Keratinocyte (primary cell): Measurements from ENCODE around the gene ANKRD55. TPM values are rescaled to one million over a fixed set of nuclear protein-coding genes. Genes with fewer than 3 reads are reported as not detected.
A peak's percentile ranks its signal among the peaks of the same experiment; 100 is the strongest.

Source experiments
- DNase-seq: peaks from one replicate; pipeline ENCODE4 v3.0.0-alpha.2; 2011; ENCODE audit warnings: low read depth, missing footprints, low spot score
- FAIRE-seq: peaks from 2 replicates; lab custom pipeline; 2011; peaks lifted over from hg19 to GRCh38; lab: Jason Lieb, UNC
- H2AFZ ChIP-seq: 2 replicates; pipeline ENCODE4 v1.6.0; 2012; ENCODE audit warnings: low read length, control low read depth, inconsistent platforms; ENCODE audit not compliant: control insufficient read depth
- H3K27ac ChIP-seq: 2 replicates; pipeline ENCODE4 v1.5.1; 2011; ENCODE audit warnings: low read length; ENCODE audit not compliant: control insufficient read depth, insufficient read depth
- H3K27me3 ChIP-seq: 3 replicates; pipeline ENCODE4 v1.6.0; 2011; ENCODE audit warnings: low read length; ENCODE audit not compliant: control insufficient read depth, insufficient read depth; ENCODE audit errors: extremely low read depth
- H3K36me3 ChIP-seq, 2 experiments: 2 replicates in 1 of 2; 3 replicates in 1 of 2; pipeline ENCODE4 v1.5.1; 2011; ENCODE audit warnings: low read length in 2 of 2, mild to moderate bottlenecking in 1 of 2; ENCODE audit not compliant: control insufficient read depth in 2 of 2, insufficient read depth in 2 of 2; ENCODE audit errors: extremely low read depth in 1 of 2
- H3K4me1 ChIP-seq: 3 replicates; pipeline ENCODE4 v1.5.1; 2011; ENCODE audit warnings: low read length; ENCODE audit not compliant: control insufficient read depth, insufficient read depth; ENCODE audit errors: extremely low read depth
- H3K4me2 ChIP-seq: 3 replicates; pipeline ENCODE4 v1.6.0; 2011; ENCODE audit warnings: low read depth, low read length; ENCODE audit not compliant: control insufficient read depth, insufficient read depth; ENCODE audit errors: extremely low read depth
- H3K4me3 ChIP-seq, 3 experiments: fragments of 200-600 bp in 1 of 3; sonication (generic) in 1 of 3; 2 replicates in 2 of 3; 3 replicates in 1 of 3; pipeline ENCODE4 v1.5.1; 2011 to 2016; ENCODE audit warnings: low read length in 3 of 3, mild to moderate bottlenecking in 3 of 3, control low read depth in 2 of 3, inconsistent platforms in 1 of 3, low read depth in 1 of 3, mixed read lengths in 1 of 3, mixed run types in 1 of 3, moderate library complexity in 1 of 3; ENCODE audit not compliant: control insufficient read depth in 2 of 3, insufficient read depth in 2 of 3; ENCODE audit errors: extremely low read depth in 1 of 3
- H3K79me2 ChIP-seq: 2 replicates; pipeline ENCODE4 v1.6.0; 2012; ENCODE audit warnings: low read length; ENCODE audit not compliant: control insufficient read depth, insufficient read depth
- H3K9ac ChIP-seq: 3 replicates; pipeline ENCODE4 v1.6.0; 2011; ENCODE audit warnings: low read length; ENCODE audit not compliant: control insufficient read depth, insufficient read depth; ENCODE audit errors: extremely low read depth
- H3K9me1 ChIP-seq: 3 replicates; pipeline ENCODE4 v1.6.0; 2011; ENCODE audit warnings: low read length; ENCODE audit not compliant: control insufficient read depth, insufficient read depth; ENCODE audit errors: extremely low read depth
- H3K9me3 ChIP-seq: 2 replicates; pipeline ENCODE4 v1.5.1; 2012; ENCODE audit warnings: low read depth, low read length; ENCODE audit not compliant: control insufficient read depth
- H4K20me1 ChIP-seq: 3 replicates; pipeline ENCODE4 v1.6.0; 2011; ENCODE audit warnings: low read length; ENCODE audit not compliant: control insufficient read depth, insufficient read depth; ENCODE audit errors: extremely low read depth
- CTCF ChIP-seq, 3 experiments: IDR thresholded peaks in 1 of 3; conservative IDR thresholded peaks in 1 of 3; optimal IDR thresholded peaks in 1 of 3; 2 replicates in 2 of 3; 3 replicates in 1 of 3; pipeline versions ENCODE3 to v1.5.1; 2011; ENCODE audit warnings: low read length in 3 of 3, mild to moderate bottlenecking in 3 of 3, moderate library complexity in 2 of 3, control low read depth in 1 of 3, inconsistent platforms in 1 of 3; ENCODE audit not compliant: insufficient read depth in 2 of 3; ENCODE audit errors: extremely low read depth in 1 of 3
- EZH2 ChIP-seq: IDR thresholded peaks from one replicate; pipeline ENCODE4 v1.6.1; 2012; ENCODE audit warnings: inconsistent platforms, mild to moderate bottlenecking, low read length, moderate library complexity
- dilution Hi-C: fragments of 300-500 bp; cut with MboI; formaldehyde crosslinking; loops from one replicate; pipeline ENCODE4 v1.7.0; 2020; ENCODE audit warnings: low sequenced_read_pairs; ENCODE audit not compliant: extremely low pct_ligation_motif_present
- polyA plus RNA-seq, 5 experiments: library from polyadenylated mRNA; depleted of rRNA in 3 of 5; stranded (reverse) in 3 of 5; stranded (forward) in 1 of 5; unstranded in 1 of 5; fragments of >200 nt; gene quantifications; 1 replicate in 1 of 5; 2 replicates in 3 of 5; 3 replicates in 1 of 5; pipeline versions ENCODE4 v1.2.1 to v1.2.3, GENCODE V29; 2011 to 2012; ENCODE audit warnings: missing spikeins in 2 of 5, low read depth in 1 of 5, low replicate concordance in 1 of 5

Gene ANKRD55
- polyA plus RNA-seq, 1 donor (not counting 4 experiments of a cell fraction or from before 2014, with no cell fraction given): not detected

GRCh38 chr5:56115589-56115988, 117.5 kb downstream of the ANKRD55 start:
- Histone ChIP-seq H3K27me3 (no peaks in the 10 kb centered on the region), H2AFZ (no peak overlapping the region), H3K4me2 (no peak overlapping the region), H3K9me3 (no peaks in the 10 kb centered on the region), H3K9ac (no peak overlapping the region), H3K4me3 (no peak overlapping the region), H3K79me2 (no peaks in the 10 kb centered on the region), H3K9me1 (no peaks in the 10 kb centered on the region), H3K27ac (no peak overlapping the region), H3K36me3 (no peaks in the 10 kb centered on the region), H4K20me1 (no peaks in the 10 kb centered on the region), H3K4me1 (peaks cover 4% of the 10 kb centered on the region)
- TF ChIP-seq CTCF (optimal IDR thresholded peaks at IDR 0.05 in 1 of 3, IDR thresholded peaks at IDR 0.05 in 1 of 3, conservative IDR thresholded peaks at IDR 0.05 in 1 of 3; ENCODE audit: extremely low read depth in 1 of 3, insufficient read depth in 2 of 3, low read length in 3 of 3) (no peak), EZH2 (no peak)
- FAIRE-seq (no peak), DNase-seq (no peak)
- dilution Hi-C loops: no loop called here

- dilution Hi-C loops: no loop called here
- Histone ChIP-seq H3K27me3 (no peaks in the 10 kb centered on the region), H3K9me3 (no peaks in the 10 kb centered on the region), H3K9ac (no peak overlapping the region), H4K20me1 (no peaks in the 10 kb centered on the region), H3K4me3 (no peak overlapping the region), H3K4me1 (peaks cover 4% of the 10 kb centered on the region), H3K79me2 (no peaks in the 10 kb centered on the region), H3K4me2 (peak overlapping the region; percentile 15), H2AFZ (no peak overlapping the region), H3K27ac (no peak overlapping the region), H3K36me3 (no peaks in the 10 kb centered on the region), H3K9me1 (no peaks in the 10 kb centered on the region)
- no peak for TF ChIP-seq EZH2
- no peak for TF ChIP-seq CTCF (optimal IDR thresholded peaks at IDR 0.05 in 1 of 3, IDR thresholded peaks at IDR 0.05 in 1 of 3, conservative IDR thresholded peaks at IDR 0.05 in 1 of 3; ENCODE audit: extremely low read depth in 1 of 3, insufficient read depth in 2 of 3, low read length in 3 of 3)
- peak; percentile 17 for DNase-seq
- no peak for FAIRE-seq
Observed at GRCh38 chr5:56112526-56113121, 120.5 kb downstream of the ANKRD55 start.
